Testis (tissue), 2 donors: ENCODE results near the gene GPX5.

Source experiments
- POLR2A ChIP-seq: fragments of 450-650 bp; IDR thresholded peaks from one replicate; pipeline ENCODE4 v1.6.1; 2017; ENCODE audit warnings: antibody characterized with exemption, mild to moderate bottlenecking, moderate library complexity
- TF ChIP-seq, protein P1 (sequence below), 3 experiments: fragments of 450-650 bp in 2 of 3; fragments of 200-600 bp in 1 of 3; sonication (generic) in 1 of 3; IDR thresholded peaks; one replicate each; pipeline ENCODE4 v1.5.1; 2016 to 2019; ENCODE audit warnings: antibody characterized with exemption in 3 of 3, mild to moderate bottlenecking in 2 of 3, moderate library complexity in 1 of 3

DNA sequence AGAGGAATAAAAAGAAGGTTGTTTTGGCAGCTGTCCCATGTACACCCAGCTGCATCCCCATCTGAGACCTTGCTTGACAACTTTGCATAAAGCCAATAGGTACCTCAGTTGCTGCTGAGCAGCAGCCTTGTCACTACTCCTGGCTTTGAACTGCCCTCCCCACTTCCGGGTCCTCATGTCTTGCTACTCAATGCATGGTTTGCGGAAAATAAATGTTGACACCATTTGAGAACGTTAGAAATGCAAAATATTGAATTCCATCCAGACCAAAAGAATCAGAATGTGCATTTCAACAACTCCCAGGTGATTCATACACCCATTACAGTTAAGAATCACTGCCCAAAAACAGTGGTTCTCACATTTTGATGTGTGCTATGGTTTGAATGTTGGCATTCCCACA is 32.9 kb downstream of the GPX5 start:
- TF ChIP-seq, protein P1, sequence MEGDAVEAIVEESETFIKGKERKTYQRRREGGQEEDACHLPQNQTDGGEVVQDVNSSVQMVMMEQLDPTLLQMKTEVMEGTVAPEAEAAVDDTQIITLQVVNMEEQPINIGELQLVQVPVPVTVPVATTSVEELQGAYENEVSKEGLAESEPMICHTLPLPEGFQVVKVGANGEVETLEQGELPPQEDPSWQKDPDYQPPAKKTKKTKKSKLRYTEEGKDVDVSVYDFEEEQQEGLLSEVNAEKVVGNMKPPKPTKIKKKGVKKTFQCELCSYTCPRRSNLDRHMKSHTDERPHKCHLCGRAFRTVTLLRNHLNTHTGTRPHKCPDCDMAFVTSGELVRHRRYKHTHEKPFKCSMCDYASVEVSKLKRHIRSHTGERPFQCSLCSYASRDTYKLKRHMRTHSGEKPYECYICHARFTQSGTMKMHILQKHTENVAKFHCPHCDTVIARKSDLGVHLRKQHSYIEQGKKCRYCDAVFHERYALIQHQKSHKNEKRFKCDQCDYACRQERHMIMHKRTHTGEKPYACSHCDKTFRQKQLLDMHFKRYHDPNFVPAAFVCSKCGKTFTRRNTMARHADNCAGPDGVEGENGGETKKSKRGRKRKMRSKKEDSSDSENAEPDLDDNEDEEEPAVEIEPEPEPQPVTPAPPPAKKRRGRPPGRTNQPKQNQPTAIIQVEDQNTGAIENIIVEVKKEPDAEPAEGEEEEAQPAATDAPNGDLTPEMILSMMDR (IDR thresholded peaks at IDR 0.05), result no peak
- TF ChIP-seq POLR2A, result no peak
